Activated naive CD4-positive, alpha-beta T cell treated with anti-CD3 and anti-CD28 coated beads, Interleukin-2, amount 10 ng/mL, durations not matched to agents 7 days and 5 days (primary cell): ENCODE data around the gene GNAZ.
"Not testable (repeated sequence)": the region's sequence is repeated elsewhere in the genome, so short reads cannot be mapped to it uniquely, and the experiment has no call there.

Experiments used
- CTCF ChIA-PET: fragments of 350-600 bp; sonication (Branson Sonifier 250); formaldehyde crosslinking; loops from one replicate; lab custom pipeline; 2021; ENCODE audit warnings: antibody characterized with exemption; lab: Charles Lee
- DNase-seq: peaks from one replicate; pipeline ENCODE4 v3.0.0-alpha.2; 2020
- H3K27ac Mint-ChIP-seq: one replicate; pipeline ENCODE4 v1.8.0; 2021; ENCODE audit warnings: mild to moderate bottlenecking, moderate library complexity, mixed read lengths
- H3K27me3 Mint-ChIP-seq: one replicate; pipeline ENCODE4 v1.8.0; 2021; ENCODE audit warnings: mild to moderate bottlenecking, mixed read lengths
- H3K36me3 Mint-ChIP-seq: one replicate; pipeline ENCODE4 v1.8.0; 2021; ENCODE audit warnings: mixed read lengths
- H3K4me1 Mint-ChIP-seq: one replicate; pipeline ENCODE4 v1.8.0; 2021; ENCODE audit warnings: mixed read lengths
- H3K4me3 Mint-ChIP-seq: one replicate; pipeline ENCODE4 v1.8.0; 2021; ENCODE audit warnings: mild to moderate bottlenecking, moderate library complexity, mixed read lengths
- H3K9me3 Mint-ChIP-seq: one replicate; pipeline ENCODE4 v1.8.0; 2021; ENCODE audit warnings: mixed read lengths

GNAZ gene

GRCh38 chr22:23129149-23129548 is 58.8 kb downstream of the GNAZ start:
- Mint-ChIP-seq H3K27me3 (peaks cover 42% of the 10 kb centered on the region), H3K9me3 (no peaks in the 10 kb centered on the region), H3K4me1 (no peaks in the 10 kb centered on the region), H3K4me3 (no peak overlapping the region), H3K36me3 (no peaks in the 10 kb centered on the region), H3K27ac (no peak overlapping the region)
- DNase-seq, result no peak
- CTCF ChIA-PET, result interaction anchor here (2.2 to 10.8 kb wide), 2 partner anchors 161 to 171 kb away, joined by 7 to 162 read pairs; no protein-coding TSS in a partner anchor

- Mint-ChIP-seq H3K27me3 (peaks cover 42% of the 10 kb centered on the region), H3K9me3 (no peaks in the 10 kb centered on the region), H3K36me3 (no peaks in the 10 kb centered on the region), H3K4me3 (no peak overlapping the region), H3K27ac (no peak overlapping the region), H3K4me1 (no peaks in the 10 kb centered on the region)
- CTCF ChIA-PET, result interaction anchor here (1.3 to 10.8 kb wide), 2 partner anchors 173 to 342 kb away, joined by 3 to 162 read pairs; no protein-coding TSS in a partner anchor
- no peak for DNase-seq
Measured at GRCh38 chr22:23130697-23131096, 60.4 kb downstream of the GNAZ start.

- Mint-ChIP-seq H3K27me3 (peaks cover 34% of the 10 kb centered on the region), H3K4me3 (no peak overlapping the region), H3K9me3 (no peaks in the 10 kb centered on the region), H3K27ac (no peak overlapping the region), H3K36me3 (no peaks in the 10 kb centered on the region), H3K4me1 (peaks cover 5% of the 10 kb centered on the region)
- DNase-seq, result no peak
- CTCF ChIA-PET, result interaction anchor here (1.3 to 10.8 kb wide), 3 partner anchors 8 to 344 kb away, joined by 3 to 162 read pairs (median 6); no protein-coding TSS in a partner anchor
Measured at GRCh38 chr22:23131931-23132330, 61.6 kb downstream of the GNAZ start.

GRCh38 chr22:23132376-23133091 is 62.2 kb downstream of the GNAZ start:
- Mint-ChIP-seq H3K36me3 (no peaks in the 10 kb centered on the region), H3K27ac (no peak overlapping the region), H3K4me3 (no peak overlapping the region), H3K27me3 (peaks cover 31% of the 10 kb centered on the region), H3K4me1 (peaks cover 11% of the 10 kb centered on the region), H3K9me3 (no peaks in the 10 kb centered on the region)
- CTCF ChIA-PET, result interaction anchor here (1.6 to 10.8 kb wide), 2 partner anchors 8 to 175 kb away, joined by 6 to 162 read pairs; no protein-coding TSS in a partner anchor
- DNase-seq, result no peak

- CTCF ChIA-PET, result interaction anchor here (10.8 kb wide), 1 partner anchor 176 kb away, joined by 162 read pairs; no protein-coding TSS in a partner anchor
- peaks cover 23% of the 10 kb centered on the region for H3K27me3 Mint-ChIP-seq
- DNase-seq, result no peak
- H3K4me3 Mint-ChIP-seq, result no peak overlapping the region
- peaks cover 25% of the 10 kb centered on the region for H3K4me1 Mint-ChIP-seq
- no peak overlapping the region for H3K27ac Mint-ChIP-seq
- no peaks in the 10 kb centered on the region for H3K9me3 Mint-ChIP-seq
- H3K36me3 Mint-ChIP-seq, result no peaks in the 10 kb centered on the region
Measured at GRCh38 chr22:23133922-23134321, 63.6 kb downstream of the GNAZ start.

GRCh38 chr22:23136991-23137390 is 66.7 kb downstream of the GNAZ start:
- not testable (repeated sequence) for DNase-seq, H3K9me3 Mint-ChIP-seq, H3K4me3 Mint-ChIP-seq, H3K36me3 Mint-ChIP-seq, H3K27me3 Mint-ChIP-seq
- peaks cover 47% of the 10 kb centered on the region for H3K4me1 Mint-ChIP-seq
- peak overlapping the region; percentile 95 for H3K27ac Mint-ChIP-seq
- CTCF ChIA-PET, result interaction anchor here (0.7 to 1.4 kb wide), 2 partner anchors 176 to 177 kb away, joined by 3 read pairs; no protein-coding TSS in a partner anchor

- Mint-ChIP-seq H3K4me1 (peaks cover 51% of the 10 kb centered on the region), H3K27ac (peak overlapping the region; percentile 95), H3K9me3 (no peaks in the 10 kb centered on the region), H3K36me3 (no peaks in the 10 kb centered on the region), H3K27me3 (peaks cover 6% of the 10 kb centered on the region), H3K4me3 (no peak overlapping the region)
- no peak for DNase-seq
- CTCF ChIA-PET, result interaction anchor here (0.7 to 1.6 kb wide), 3 partner anchors 38 to 178 kb away, joined by 3 to 6 read pairs (median 3); no protein-coding TSS in a partner anchor
Measured at GRCh38 chr22:23137468-23137867, 67.1 kb downstream of the GNAZ start.

- H3K27me3 Mint-ChIP-seq, result peaks cover 6% of the 10 kb centered on the region
- peak overlapping the region; percentile 95 for H3K27ac Mint-ChIP-seq
- CTCF ChIA-PET, result interaction anchor here (0.6 to 1.6 kb wide), 7 partner anchors 11 to 185 kb away, joined by 3 to 6 read pairs (median 3); no protein-coding TSS in a partner anchor
- DNase-seq, result peak; percentile 63
- H3K36me3 Mint-ChIP-seq, result no peaks in the 10 kb centered on the region
- H3K4me3 Mint-ChIP-seq, result no peak overlapping the region
- H3K4me1 Mint-ChIP-seq, result peaks cover 57% of the 10 kb centered on the region
- H3K9me3 Mint-ChIP-seq, result no peaks in the 10 kb centered on the region
Measured at GRCh38 chr22:23137905-23138561, 67.7 kb downstream of the GNAZ start.

- Mint-ChIP-seq H3K27me3 (peaks cover 2% of the 10 kb centered on the region), H3K4me1 (peaks cover 62% of the 10 kb centered on the region), H3K27ac (peak overlapping the region; percentile 95), H3K4me3 (no peak overlapping the region), H3K36me3 (no peaks in the 10 kb centered on the region), H3K9me3 (no peaks in the 10 kb centered on the region)
- CTCF ChIA-PET, result interaction anchor here (0.6 to 1.6 kb wide), 7 partner anchors 11 to 185 kb away, joined by 3 to 7 read pairs (median 3); no protein-coding TSS in a partner anchor
- no peak for DNase-seq
Measured at GRCh38 chr22:23138584-23139435, 68.5 kb downstream of the GNAZ start.

- H3K4me3 Mint-ChIP-seq, result no peak overlapping the region
- no peak for DNase-seq
Measured at GRCh38 chr22:23140385-23140784, 70.1 kb downstream of the GNAZ start.

GRCh38 chr22:23142546-23143105 is 72.3 kb downstream of the GNAZ start:
- Mint-ChIP-seq H3K36me3 (no peaks in the 10 kb centered on the region), H3K9me3 (no peaks in the 10 kb centered on the region), H3K4me3 (peak overlapping the region; percentile 60), H3K4me1 (peaks cover 69% of the 10 kb centered on the region), H3K27me3 (peaks cover 17% of the 10 kb centered on the region), H3K27ac (peak overlapping the region; percentile 90)
- DNase-seq, result no peak
- CTCF ChIA-PET, result interaction anchor here (1.1 kb wide), 1 partner anchor 147 kb away, joined by 5 read pairs; no protein-coding TSS in a partner anchor

More at GRCh38 chr22:23140385-23140784, 70.1 kb downstream of the GNAZ start:
- H3K9me3 Mint-ChIP-seq, result no peaks in the 10 kb centered on the region
- CTCF ChIA-PET, result interaction anchor here (0.7 to 1.5 kb wide), 3 partner anchors 12 to 186 kb away, joined by 3 to 7 read pairs (median 3); no protein-coding TSS in a partner anchor
- peaks cover 76% of the 10 kb centered on the region for H3K4me1 Mint-ChIP-seq
- H3K27ac Mint-ChIP-seq, result no peak overlapping the region
- H3K27me3 Mint-ChIP-seq, result peaks cover 6% of the 10 kb centered on the region
- no peaks in the 10 kb centered on the region for H3K36me3 Mint-ChIP-seq

- peaks cover 64% of the 10 kb centered on the region for H3K4me1 Mint-ChIP-seq
Measured at GRCh38 chr22:23143119-23143518, 72.8 kb downstream of the GNAZ start.

GRCh38 chr22:23144432-23144831 is 74.1 kb downstream of the GNAZ start:
- DNase-seq, result no peak
- Mint-ChIP-seq H3K4me1 (peaks cover 54% of the 10 kb centered on the region), H3K36me3 (no peaks in the 10 kb centered on the region), H3K27ac (no peak overlapping the region), H3K9me3 (no peaks in the 10 kb centered on the region), H3K27me3 (peaks cover 34% of the 10 kb centered on the region), H3K4me3 (peak overlapping the region; percentile 65)
- CTCF ChIA-PET, result interaction anchor here (0.8 kb wide), 1 partner anchor 13 kb away, joined by 4 read pairs; no protein-coding TSS in a partner anchor

More at GRCh38 chr22:23143119-23143518, 72.8 kb downstream of the GNAZ start:
- Mint-ChIP-seq H3K4me3 (no peak overlapping the region), H3K36me3 (no peaks in the 10 kb centered on the region), H3K9me3 (no peaks in the 10 kb centered on the region), H3K27me3 (peaks cover 21% of the 10 kb centered on the region), H3K27ac (peak overlapping the region; percentile 90)
- no peak for DNase-seq
- CTCF ChIA-PET, result interaction anchor here (0.8 kb wide), 1 partner anchor 295 kb away, joined by 3 read pairs; no protein-coding TSS in a partner anchor
